ENCODE results near the gene PTPRG.
"Not testable (repeated sequence)": the region's sequence is repeated elsewhere in the genome, so short reads cannot be mapped to it uniquely, and the experiment has no call there.

Gene PTPRG

DNA sequence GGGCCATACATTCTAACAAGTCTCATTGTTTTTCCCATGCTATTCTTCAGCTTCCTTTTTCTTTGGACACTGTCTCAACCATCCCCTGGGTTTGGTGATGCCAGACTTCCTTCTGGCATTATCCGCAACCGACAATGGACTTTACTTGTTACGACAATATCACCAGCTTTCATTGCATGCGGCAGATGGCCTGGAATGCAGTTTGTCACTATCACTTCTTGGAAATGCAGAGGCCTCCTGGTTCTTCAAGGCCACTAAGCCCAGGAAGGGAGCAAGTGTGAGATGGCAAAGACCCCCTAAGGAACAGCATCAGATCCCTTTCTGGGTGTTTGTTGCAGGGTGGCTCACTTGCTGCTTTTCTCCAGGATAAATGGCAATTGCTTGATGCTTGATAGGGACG, 128.6 kb downstream of the PTPRG start:
- DNase-seq, result no peak

DNA sequence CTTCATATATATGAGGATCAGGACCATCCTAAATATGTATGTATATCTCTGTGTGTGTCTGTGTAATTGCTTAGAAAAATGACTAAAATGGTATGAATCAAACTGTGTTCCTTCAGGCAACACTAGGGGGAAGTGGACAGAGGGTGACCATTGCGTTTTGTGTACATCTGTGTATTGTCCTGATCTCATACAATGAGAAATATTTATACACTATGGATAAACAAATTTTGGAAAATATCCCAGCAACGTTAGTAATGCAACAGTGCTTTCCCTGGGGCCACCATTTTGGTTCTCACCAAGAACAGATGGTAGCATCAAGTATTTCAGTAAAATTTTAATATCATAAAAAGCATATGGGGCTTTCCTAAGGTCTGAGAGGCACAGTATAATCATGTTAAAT, 130.1 kb downstream of the PTPRG start:
- no peak for DNase-seq

DNA sequence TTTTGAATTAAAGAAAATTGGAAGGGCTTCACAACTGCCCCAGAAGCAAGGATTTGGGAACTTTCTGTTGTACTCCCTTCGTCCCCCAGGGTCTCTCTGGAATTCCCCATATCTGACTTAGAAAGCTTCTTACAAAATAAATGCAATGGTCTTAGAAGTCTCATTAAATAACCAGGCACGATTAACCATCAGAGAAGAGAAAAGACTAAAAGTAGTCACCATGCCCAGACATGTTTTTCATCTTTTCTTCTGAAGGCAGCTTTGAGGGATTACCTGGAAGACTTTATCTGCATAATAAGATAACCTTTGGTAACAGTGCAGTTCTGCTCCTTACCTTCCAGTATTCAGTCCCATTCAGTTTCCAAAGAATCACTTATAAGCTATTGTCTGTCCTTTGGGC, 135.9 kb downstream of the PTPRG start:
- no peak for DNase-seq

DNA sequence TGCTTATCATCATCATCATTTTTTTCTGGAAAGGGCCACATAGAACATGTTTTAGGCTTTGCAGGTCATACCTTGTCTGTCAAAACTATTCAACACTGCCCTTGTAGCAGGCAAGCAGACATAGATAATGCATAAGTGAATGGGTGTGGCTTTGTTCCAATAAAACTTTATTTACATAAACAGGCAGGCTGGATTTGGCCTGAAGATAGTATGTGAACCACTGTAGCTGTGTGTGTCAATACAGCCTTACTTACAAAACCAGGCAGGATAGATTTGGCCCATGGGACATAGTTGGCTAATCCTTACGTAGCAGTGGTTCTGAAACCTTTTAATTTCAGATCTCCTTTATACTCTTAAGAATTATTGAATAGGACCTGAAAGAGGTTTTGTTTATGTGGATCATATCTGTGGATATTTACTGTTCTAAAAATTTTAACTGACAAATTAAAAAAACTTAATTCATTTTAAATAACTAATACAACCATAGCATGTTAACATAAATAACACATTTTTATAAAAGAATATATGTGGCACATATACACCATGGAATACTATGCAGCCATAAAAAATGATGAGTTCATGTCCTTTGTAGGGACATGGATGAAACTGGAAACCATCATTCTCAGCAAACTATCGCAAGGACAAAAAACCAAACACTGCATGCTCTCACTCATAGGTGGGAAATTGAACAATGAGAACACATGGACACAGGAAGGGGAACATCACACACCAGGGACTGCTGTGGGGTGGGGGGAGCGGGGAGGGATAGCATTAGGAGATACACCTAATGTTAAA, 137.1 kb downstream of the PTPRG start:
- DNase-seq, result not testable (repeated sequence)

DNA sequence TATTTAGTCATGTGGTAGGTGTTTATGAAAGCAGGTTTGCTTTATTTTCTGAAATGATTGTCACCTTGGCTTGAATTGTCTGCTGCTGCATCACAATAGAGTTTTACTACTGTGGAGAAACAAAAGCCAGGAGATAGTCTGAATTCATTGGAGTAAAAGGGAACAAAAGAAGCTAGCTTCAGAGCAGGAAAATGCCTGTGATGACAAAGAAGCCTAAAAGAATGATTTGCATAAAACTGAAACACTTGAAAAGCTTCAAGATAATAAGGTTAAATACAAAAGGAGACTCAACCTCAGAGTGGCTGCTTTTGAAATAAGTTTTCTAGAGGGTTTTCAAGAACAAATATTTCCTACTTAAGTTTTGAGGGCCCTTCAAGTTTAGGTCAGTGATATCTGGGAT, 138.3 kb downstream of the PTPRG start:
- DNase-seq, result no peak

DNA sequence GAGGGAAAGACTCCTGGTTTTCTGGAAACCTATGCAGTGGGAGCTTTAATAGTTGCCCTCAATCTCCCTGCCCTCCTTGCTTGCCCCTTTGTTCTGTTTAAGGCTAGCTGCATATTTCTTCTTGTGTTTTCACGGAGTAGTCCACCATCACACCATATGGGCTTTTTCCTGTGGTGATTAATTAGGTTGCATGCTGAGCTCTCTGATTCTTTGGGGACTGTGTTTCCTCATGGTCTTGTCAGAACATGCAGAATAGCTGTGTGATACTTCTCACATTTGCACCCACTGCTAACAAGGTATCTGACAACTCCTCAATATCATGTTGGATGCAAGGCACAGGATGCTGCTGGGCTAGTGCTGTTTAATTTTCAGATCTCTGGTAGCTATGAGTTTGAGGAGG, 139.6 kb downstream of the PTPRG start:
- DNase-seq, result peak in 1 of 2 experiments; percentile 20

DNA sequence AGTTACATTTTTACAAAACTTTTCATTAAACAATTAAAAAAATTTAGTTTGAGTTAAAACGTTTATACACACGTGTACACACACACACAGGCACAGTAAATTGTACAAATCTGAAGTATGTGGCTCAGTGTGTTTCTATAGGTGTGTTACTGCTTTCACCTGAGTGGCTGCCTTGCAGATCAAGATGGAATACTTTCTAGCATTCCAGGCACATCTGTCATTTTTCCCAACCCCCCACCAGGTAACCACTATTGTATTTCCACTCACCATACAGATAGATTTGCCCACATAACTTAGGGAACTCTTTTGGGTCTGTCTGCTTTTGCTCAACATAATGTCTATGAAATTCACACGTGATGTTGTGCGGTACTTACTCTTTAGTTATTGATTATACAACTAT, 141.1 kb downstream of the PTPRG start:
- no peak for DNase-seq

DNA sequence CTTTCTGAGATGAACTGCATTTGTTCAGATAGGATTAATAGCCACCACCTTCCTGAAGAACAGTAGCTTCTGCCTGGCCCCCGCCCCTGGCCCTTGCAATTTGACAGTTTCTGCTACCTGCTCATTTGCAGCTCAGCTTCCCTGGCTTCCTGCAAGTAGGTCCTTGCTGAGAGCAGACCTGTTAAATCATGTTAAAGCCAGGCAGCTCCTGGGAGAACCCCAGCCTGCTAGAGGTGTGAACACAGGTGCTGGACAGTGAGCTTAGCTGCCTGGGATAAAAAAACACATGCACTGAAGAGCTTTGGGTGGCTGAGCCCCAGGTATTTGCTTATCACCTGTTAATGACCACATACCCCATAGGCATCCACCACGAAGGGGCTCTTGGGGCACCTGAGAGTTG, 143.4 kb downstream of the PTPRG start:
- no peak for DNase-seq

DNA sequence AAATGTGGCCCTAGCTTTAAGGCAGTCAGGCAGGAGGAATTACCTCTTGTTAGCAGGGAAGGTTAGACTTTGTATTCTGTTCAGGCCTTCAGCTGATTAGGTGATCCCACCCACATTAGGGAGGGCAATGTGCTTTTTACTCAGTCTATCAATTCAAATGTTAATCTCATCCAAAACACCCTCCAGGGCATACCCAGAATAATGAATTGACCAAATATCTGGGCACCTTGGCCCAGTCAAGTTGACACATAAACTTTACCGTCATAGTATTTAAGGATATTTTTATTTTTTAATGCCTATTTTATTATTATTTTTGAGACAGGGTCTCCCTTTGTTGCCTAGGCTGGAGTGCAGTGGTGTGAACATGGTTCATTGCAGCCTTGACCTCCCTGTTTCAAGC, 146.1 kb downstream of the PTPRG start:
- DNase-seq, result no peak

DNA sequence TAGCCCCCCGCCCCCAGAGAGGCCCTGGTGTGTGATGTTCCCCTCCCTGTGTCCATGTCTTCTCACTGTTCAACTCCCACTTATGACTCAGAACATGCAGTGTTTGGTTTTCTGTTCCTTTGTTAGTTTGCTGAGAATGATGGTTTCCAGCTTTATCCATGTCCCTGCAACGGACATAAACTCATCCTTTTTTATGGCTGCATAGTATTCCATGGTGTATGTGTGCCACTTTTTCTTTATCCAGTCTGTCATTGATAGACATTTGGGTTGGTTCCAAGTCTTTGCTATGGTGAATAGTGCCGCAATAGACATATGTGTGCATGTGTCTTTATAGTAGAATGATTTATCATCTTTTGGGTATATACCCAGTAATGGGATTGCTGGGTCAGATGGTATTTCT, 149.5 kb downstream of the PTPRG start:
- DNase-seq, result not testable (repeated sequence)

DNA sequence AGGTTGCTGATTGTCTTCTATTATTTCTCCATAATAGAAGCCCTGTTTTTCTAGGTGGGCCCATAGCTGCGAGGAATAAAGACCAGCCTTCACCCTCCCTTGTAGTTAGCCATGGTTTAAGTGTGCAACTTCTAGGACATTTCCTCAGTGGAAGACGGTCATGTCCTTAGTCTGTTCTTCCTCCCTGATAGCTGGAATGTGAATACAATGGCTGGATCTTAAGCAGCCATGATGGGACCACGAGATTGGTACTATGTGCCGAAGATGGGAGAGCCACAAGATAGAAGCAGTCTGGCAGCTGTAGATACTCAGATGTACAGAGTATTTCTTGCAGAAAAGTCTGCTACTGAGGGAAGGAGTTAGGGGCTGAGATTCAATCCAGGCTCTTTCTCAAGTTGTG, 152.9 kb downstream of the PTPRG start:
- no peak for DNase-seq

DNA sequence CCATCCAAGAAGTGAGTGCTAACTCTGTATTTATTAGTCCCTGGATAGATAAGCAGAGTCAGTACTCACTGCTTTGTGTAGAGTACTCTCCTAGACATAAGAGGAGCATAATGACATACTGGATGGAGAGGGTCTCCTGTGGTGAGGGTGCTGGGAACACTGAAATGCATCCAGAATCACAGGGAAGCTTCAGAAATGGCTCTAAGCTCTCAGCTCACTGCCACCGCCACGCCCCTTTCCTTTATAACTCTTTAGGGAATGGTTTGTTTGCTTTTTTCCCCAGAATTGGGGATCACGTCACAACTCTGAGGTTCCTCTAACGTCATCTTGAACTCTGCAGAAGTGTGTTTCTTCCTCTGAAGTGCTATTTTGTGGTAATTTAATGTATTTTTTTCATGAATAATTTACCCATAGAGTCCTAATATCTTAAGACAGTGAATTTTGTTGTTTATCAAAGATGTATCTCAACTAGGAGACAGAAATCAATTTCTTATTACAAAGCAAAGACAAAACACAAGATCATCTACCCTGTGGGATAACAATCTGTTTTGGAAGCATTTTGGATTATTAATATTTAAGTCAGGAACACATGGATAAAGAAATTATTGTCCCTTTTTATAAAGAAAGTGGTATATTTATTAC, 154.6 kb downstream of the PTPRG start:
- DNase-seq, result no peak

DNA sequence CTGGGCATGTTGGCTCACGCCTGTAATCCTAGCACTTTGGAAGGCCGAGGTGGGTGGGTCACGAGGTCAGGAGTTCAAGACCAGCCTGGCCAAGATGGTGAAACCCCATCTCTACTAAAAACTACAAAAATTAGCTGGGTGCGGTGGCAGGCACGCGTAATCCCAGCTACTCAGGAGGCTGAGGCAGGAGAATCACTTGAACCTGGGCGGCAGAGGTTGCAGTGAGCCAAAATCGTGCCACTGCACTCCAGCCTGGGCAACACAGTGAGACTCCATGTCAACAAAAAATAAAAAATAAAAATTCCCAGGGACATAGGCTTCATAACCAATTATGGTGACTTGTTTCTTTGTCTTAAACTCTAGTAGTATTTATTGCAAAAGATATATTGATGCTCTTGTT, 155.3 kb downstream of the PTPRG start:
- DNase-seq, result not testable (repeated sequence)

DNA sequence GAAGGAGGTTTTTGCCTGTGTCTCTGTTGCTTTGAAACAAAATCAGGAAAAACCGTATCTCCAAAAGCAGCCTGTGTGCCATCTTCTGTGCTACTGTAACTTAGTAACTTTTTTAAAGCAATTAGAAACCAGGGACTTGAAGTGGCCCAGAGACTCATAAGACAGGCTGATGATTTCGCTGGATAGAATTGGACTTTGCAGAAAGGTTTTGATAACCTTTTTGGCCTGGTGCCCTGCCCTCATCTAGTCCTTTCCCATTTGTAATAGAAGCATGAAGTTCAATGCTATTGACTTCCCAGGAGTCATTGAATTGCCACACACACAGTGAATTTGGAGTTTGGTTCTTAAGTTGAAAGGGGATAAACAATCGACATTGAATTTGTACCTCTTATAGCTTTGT, 157.2 kb downstream of the PTPRG start:
- DNase-seq, result no peak

DNA sequence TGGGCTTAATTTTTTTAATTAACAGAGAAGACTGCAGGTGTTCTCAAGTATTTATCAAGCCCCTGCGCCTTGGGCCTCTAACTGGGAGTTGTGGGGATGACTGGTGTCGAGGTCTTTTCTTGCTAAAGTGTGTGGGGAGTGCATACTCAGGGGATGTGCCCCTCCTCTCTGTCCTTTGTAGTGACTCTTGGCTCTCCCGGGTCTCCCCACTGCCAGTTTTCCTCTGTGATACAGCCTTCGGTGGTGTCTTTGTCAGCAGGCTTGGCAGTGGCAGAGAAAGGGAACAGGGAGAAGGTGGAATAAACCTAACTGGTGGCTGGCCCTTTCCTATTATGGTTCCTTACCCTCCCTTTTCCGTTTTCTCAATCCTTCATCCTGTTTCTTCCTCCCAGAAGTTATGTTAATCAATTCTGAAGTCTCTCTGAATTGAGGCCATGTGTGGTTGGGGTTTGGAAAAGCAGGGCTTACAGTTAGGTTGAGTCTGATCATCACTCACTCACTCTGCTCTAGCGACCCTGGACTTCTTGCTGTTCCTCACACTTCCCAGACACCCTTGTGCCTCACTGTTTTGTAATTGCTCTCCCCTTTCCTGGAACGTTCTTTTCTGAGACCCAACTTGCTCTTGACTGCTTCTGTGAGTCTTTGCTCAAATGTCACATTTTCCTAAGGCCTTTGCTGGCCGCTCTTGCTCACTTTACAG, 158.1 kb downstream of the PTPRG start:
- no peak for DNase-seq

DNA sequence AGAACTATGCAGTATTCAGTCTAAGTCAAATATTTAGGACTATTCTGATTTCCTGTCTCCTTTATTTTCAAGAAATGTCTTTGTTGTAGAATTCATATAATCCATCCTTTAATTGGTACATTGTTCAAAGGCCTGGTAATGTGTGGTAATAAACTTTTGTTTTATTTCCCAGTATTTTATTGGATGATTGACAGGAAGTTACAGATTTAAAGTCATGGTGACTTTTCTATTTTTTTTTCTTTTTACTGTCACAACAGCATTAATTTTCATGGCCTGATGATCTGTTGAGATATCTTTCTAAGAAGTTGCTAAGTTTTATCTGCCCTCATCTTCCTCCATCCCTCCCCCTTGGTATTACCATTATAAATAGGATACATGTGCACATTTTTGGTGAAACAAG, 161.7 kb downstream of the PTPRG start:
- no peak for DNase-seq

DNA sequence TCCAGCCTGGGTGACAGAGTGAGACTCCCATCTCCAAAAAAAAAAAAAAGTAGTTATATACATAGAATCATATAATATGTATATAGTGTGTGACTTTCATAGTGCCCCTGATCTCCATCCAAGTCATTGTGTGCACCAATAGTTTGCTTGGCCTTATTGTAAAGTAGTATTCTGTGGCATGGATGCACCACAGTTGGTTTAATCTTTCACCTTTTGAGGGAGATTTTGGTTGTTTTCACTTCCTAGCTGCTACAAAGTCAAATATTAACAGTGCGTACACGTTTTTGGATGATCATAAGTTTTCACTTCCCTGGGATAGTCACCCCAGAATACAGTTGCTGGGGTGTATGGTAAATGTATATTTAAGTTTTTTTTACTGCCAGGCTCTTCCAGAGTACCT, 162.8 kb downstream of the PTPRG start:
- DNase-seq, result no peak

DNA sequence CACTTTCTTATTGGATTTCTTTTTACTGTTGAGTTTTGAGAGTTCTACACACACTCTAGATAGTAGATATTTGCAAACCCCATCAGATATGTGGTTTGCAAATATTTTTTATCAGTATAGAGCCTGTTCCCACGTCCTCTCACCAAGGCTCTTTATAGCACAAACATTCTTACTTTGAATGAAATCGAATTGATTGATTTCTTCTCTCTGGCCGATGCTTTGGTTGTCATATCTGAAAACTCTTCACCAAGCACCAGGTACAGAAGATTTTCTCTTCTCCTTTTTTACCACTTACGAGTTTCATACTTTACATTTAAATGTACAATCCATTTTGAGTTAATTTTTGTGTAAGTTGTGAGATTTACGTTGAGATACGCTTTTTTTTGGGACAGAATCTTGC, 163.4 kb downstream of the PTPRG start:
- no peak for DNase-seq

DNA sequence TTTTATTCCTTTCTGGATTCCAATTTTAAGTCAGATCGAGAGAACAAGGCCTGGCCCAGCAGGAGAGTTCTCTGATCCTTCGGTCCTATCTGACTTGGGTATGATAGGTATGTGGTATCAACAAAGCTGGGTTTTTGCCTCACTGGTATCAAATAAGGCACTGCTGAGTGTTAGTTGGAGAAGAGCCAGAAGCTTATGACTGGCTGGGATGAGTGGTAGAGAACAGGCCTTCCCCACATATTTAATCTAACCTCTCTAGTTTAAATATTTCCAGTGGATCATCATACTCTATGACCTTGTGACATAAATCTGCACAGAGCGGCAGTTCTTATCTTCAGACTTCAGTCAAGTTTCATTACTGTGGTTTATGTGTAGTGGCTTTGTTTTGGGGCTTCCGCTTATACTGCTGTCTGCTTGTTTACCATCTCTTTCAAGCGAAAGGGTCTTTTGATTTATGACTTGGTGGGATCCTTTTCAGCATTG, 164.5 kb downstream of the PTPRG start:
- DNase-seq, result no peak

DNA sequence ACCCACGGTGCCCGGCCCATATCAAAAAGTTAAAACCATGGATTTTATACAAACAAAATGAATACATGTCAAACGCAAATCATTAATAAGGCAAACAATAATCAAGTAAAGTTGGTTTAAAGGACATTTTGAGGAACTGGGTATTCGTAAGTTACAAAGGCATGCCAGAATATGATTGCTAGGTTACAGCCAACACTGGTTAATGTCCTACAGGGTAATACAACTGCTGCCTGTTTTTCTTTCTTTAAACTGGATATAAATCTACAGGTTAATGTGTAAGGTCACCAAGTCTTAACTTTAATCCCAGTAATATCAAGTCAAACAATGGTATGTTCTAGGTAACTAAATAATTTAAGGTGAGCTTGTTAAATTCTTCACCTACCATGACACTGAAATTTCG, 166.1 kb downstream of the PTPRG start:
- no peak for DNase-seq

DNA sequence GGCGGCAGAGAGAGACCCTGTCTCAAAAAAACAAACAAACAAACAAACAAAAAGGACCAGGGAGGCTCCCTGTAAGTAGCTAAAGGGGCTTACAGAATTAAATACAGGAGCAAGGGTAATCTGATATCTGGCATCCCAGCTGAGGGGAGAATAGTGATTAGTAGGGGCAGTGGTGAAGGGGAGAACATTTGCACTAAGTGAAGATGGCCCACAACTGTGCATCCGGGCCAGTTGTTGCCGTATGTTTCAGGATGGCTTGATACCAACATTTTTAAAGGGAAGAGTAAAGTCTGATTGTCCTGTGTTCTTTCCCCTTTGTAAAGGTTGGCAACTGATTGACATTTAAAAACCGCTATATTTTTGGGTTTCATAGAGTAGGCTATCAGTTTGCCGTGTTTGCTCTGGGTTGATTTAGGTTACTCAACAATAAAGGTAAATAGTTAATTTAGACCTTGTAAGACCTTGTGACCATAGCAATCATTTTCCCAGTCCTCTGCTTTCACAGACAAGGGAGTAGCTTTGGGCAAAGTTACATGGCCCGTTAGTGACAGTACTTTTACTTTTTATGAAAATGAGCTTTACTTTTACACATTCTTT, 167.8 kb downstream of the PTPRG start:
- DNase-seq, result no peak

DNA sequence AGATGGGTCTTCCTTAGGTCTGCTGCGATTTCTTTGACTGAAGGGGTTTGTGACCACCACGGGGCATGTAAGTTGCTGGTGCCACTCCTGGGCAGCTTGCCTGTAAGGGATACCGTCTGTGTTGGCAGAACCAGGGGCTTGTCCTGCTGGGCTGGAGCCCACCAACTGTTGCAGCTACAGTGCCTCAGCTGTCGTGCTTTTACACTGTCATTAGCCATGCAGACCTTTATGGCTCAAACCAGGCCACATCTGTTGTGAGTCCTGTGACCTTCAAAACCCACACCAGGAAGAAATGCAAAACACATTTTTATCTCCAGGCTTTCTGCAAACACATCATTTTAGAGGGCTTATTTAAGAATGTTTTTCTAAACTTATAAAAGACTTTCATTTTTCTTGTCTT, 168.7 kb downstream of the PTPRG start:
- peak in 1 of 2 experiments; percentile 51 for DNase-seq

DNA sequence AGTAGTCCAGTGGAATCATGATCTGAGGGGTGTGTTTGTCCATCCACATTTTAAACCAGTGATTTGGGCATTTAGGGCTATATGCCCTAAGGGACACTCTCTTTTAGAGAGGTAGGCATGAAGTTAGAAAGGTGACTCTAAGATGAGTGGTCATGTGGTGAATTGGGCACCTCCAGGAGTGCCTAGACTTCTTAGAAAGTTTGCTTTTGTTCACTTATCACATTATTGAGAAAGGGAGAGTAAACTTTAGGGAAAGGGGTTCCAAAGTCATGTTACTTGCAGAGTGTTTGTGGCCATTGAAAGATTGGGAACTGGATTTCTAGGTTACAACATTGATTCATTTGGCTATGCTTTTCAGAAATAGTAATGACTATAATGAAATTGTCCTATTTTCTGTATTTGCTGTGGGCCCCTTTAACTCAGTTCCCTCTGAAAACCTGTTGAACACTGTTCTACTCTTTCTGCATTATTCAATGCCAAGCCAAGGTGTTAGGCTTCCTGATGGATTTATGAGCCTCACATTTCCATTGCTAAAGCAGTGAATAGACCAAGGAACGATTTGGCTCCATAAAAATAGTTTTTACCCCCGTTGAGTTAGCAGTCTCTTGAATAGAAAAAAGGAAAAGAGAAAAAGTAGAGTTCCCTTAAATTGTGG, 169.3 kb downstream of the PTPRG start:
- DNase-seq, result no peak
